PFSK-1 (cell line): ENCODE results near the gene VMP1.

ENCODE experiments used
- POLR2AphosphoS5 ChIP-seq: IDR thresholded peaks from 2 replicates; pipeline ENCODE4 v1.6.1; 2012; ENCODE audit warnings: low read depth, mild to moderate bottlenecking, control low read depth, low read length, moderate library complexity
- REST ChIP-seq, 2 experiments: IDR thresholded peaks; 2 replicates each; pipeline versions ENCODE4 v1.6.1 to v1.8.0; 2011 to 2012; ENCODE audit warnings: low read depth in 2 of 2, low read length in 2 of 2, control low read depth in 1 of 2, inconsistent platforms in 1 of 2, mild to moderate bottlenecking in 1 of 2, moderate library complexity in 1 of 2; ENCODE audit not compliant: insufficient read depth in 1 of 2
- TAF1 ChIP-seq: IDR thresholded peaks from 2 replicates; pipeline ENCODE4 v1.6.1; 2012; ENCODE audit warnings: low read length, control low read depth, borderline replicate concordance; ENCODE audit not compliant: insufficient read depth

- TF ChIP-seq REST (IDR thresholded peaks at IDR 0.05; ENCODE audit: insufficient read depth in 1 of 2, low read depth in 2 of 2, low read length in 2 of 2): no peak
- TF ChIP-seq POLR2AphosphoS5: no peak
- TF ChIP-seq TAF1: no peak
Measured at GRCh38 chr17:59848385-59848668, 140.9 kb downstream of the VMP1 start.
